Measurements from ENCODE around the gene RIOK1.

Gene RIOK1

DNA sequence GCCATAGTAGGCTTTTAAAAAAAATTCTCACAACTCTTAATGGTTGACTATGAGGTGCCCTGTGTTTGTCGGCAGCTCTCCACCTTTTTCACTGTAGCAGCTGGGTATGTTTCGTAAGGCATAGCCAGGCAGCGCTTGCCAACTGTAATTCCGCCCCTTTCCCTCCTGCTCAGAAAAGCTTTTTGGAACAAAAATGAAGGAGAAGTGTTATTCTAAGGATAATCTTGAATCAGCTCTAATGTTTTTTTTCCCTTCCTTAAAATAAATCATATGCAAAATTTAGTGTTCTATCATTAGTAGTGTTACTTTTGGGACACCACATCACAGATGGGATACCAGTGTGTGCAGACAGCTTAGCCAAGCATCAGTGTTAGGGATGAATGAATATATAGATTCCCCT, 21.2 kb downstream of the RIOK1 start:
- DNase-seq = no peak

DNA sequence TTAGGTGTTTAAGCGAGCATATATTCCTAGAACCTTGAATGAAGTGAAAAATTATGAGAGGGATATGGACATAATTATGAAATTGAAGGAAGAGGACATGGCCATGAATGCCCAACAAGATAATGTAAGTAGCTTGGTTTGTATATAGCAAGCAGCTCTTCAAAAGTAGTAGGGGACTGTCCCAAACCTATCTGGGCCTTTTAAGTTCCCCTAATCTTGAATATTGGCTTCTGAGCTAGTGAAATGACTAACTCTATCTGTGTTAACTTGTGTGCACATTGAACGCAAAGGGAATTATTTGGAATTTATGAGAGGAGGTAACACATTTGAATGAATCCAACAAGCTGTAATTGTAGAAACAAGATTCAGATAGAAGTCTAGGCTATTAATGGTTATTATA, 21.7 kb downstream of the RIOK1 start:
- DNase-seq = no peak

DNA sequence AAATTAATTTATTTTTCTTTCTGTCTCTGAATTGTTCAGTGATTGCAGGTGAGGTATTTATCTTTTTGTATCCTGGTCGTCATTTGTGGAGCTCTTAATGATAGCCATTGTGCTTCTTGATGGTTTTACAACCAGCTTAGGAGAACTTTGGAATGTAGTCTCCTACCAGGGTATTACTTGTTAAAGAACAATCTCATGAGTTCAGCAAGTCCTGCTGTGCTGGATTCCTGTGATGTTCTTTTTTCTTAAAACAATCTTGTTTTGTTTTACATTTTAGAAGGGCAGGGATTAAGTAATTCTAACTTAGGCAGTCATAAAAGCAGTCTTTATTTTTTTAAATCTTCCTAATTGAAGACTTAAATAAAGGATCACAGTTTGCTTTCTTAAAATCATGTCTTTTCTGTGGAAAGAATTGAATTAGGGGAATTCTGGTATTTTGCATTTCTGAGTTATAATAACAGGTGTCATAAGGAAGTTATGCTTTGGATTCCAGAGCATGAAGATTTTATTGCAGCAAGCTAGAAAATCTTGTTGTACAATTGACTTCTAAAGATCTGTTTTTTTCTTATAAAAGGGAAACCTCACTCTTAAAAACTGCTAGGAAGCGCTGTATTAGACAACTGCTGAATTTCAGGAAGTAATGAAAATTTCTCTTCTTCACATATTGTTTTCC, 23.7 kb downstream of the RIOK1 start:
- no peak for DNase-seq

DNA sequence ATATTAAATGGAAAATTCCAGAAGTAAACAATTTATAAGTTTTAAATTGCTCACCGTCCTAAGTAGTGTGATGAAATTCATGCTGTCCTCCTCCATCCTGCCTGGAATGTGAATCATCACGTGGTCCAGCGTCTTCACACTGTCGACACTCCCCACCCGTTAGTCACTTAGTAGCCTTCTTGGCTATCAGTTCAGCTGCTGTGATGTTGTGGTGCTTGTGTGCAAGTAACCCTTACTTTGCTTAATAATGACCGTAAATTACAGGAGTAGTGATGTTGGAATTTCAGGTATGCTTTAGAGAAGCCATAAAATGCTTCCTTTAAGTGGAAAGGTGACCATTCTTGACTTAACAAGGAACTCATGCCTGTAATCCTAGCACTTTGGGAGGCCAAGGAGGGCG, 25.2 kb downstream of the RIOK1 start:
- no peak for DNase-seq

GRCh38 chr6:7417684-7418083, 28.1 kb downstream of the RIOK1 start:
- no peak for DNase-seq

DNA sequence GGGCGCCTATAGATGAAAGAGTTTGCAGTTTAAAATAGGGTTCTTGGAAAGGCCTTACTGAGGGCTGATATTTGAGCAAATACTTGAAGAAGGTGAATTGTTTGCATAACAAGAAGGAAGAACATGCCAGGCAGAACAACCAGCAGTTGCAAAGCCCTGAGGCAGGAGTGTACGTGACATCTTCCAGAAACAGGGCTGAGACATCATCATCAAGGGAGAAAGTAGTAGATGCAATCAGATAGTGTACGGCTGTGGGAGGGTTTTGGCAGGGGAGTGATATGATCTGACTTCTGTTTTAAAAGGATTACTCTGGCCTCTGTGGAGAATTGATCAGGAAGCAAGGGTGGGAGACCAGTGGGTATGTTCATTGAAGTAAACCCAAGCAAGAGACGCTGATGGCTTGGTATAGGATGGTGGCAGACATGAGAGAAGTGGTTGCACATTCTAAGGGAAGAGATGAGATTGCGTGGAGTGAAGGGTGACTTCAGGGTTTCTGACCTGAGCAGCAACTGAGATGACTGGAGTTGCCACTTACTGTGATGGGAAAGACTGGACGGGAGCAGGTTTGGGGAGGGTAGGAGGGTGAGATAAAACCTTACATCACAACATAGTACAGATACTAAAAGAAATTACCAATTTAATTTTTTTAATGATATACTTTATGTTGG, 28.8 kb downstream of the RIOK1 start:
- no peak for DNase-seq

GRCh38 chr6:7419065-7419464, 29.5 kb downstream of the RIOK1 start:
- no peak for DNase-seq

- DNase-seq = no peak
These were observed 31.5 kb downstream of the RIOK1 start for GRCh38 chr6:7421066-7421465.

GRCh38 chr6:7424058-7424457, 34.5 kb downstream of the RIOK1 start:
- no peak for DNase-seq

DNA sequence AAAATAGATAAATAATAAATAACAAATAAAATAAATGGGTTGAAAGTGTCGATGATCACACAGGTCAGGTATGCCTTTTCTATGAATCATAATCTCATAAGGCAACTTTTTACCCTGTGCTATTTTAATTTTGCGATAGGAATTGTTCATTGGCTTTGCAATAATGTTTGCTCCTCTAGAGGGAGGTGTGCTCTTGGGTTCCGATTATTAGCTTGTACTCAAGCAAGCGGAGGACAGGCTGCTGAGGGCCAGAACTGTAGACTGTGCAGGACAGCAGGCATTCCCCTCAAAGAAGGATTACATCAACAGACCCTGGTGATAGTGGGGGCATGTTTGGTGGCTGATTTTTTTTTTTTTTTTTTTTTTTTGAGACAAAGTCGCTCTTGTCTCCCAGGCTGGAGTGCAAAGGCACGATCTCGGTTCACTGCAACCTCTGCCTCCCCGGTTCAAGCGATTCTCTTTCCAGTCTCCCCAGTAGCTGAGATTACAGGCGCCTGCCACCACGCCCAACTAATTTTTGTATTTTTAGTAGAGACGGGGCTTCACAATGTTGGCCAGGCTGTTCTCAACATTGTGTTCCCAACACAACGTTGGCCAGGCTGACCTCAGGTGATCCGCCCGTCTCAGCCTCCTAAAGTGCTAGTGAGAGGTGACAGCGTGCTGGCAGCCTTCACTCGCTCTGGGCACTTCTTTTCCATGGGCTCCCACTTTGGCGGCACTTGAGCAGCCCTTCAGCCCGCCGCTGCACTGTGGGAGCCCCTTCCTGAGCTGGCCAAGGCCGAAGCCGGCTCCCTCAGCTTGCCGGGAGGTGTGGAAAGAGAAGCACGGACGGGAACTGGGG, 35.6 kb downstream of the RIOK1 start:
- DNase-seq = no peak

- DNase-seq = no peak
These were observed 36.2 kb downstream of the RIOK1 start for GRCh38 chr6:7425808-7426190.

- DNase-seq = no peak
These were observed 37.0 kb downstream of the RIOK1 start for GRCh38 chr6:7426447-7427169.

DNA sequence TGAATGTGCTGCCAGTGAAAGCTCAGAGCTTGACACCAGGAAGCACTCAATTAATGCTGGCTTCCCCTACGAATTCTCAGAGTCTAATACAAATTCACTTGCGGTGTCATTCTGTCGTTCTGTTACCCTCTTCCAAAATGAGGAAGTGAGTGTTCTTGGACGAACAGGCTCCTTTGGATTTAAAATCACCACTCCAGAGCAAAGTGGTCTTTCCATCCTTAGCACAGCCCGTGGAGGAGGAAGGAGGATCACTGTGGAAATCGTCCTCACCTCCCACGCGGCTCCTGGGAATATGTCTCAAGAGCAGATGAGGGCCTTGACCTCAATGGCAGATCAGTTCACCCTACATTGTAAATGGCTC, 41.7 kb downstream of the RIOK1 start:
- no peak for DNase-seq

GRCh38 chr6:7431674-7432390, 42.2 kb downstream of the RIOK1 start:
- no peak for DNase-seq

DNA sequence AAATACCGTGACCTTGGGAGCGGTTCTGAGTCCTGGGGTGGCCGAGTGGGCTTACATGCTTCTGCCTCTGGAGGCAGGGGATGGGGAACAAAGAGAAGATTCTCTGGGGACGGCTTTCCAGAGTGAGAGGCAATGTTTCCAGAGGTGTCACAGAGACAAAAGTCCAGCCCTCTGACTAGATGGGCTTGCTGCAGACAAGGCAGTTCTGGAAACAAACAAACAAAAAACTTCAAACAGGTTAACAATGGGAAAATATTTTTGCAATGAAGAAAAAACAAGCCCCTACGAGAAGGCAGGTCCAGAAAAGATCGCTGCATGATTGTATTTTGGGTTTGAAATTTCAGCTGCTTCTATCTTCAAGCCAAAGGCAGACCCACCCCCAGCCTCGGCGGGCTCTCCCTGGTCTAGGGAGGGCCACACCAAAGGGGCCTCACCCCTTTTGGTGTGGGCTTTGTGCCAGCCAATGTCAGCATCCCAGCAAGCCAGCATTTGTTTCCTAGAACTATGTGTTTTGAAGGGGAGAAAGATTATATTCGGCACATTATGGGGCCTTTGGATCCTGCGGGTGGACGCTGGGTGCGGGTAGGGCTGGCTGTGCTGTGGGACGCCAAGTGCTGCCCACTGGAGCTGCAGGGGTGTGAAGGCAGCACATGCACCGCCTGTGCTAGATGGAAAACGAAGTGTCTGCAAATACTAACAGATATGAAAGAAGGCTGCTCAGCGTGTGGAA, 42.9 kb downstream of the RIOK1 start:
- no peak for DNase-seq

DNA sequence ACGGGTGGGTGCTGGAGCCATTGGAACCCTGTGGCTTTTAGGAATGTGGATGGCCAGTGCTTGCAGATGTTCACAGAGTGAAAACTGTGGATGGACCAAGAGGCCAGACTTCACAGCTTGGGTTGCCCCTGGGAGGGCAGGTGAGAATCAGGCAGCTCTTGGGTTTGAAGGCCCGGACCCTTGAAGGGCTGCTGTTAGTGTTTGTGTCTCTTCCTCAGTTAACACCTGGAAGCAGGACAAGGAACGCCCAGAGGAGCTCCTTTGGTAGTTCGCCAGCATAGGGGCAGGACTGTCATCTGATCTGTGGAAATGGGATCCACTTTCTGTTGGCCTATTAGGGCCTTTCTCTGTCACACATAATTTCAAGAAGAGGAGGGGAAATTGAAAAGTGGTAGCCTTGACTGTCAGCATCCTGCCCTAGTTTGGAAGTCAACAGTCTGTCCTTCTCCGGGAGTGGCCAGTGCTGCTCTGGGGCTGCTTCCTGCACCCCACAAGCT, 43.6 kb downstream of the RIOK1 start:
- DNase-seq = no peak

DNA sequence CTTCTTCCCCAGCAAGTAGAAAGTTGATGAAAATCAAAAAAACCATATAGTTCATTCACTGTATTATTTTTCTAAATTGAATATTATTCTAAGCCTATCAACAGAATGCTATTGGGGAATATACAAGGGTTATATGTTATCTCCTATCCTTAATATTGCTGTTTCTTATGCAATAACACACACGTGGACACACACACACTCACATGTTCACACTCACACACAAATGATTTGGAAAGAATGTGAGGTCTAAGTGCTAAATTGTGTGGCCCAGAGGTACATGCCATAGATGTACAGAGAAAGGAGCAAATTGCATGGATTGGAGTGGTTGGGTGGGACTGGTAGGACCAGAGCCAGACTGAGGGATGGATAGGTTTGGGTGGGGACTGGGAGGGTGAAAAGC, 45.1 kb downstream of the RIOK1 start:
- no peak for DNase-seq

DNA sequence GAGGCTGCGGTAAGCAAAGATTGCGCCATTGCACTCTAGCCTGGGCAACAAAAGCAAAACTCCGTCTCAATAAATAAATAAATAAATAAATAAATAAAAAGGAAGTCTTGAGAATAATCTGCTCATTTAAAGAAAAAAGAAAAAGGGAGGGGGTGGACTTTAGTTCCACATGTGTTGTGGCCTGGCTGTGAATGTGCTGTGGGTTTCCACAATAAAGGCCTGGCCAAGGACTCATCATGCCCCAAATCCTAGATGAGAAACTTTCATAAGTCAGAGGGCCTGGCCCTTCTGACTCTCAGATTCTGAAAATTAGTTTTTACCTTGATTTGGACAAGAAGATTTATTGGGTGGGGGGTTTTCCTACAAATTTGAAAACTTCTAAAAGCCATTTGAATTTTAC, 48.4 kb downstream of the RIOK1 start:
- DNase-seq = no peak

- no peak for DNase-seq
These were observed 49.6 kb downstream of the RIOK1 start for GRCh38 chr6:7439228-7439627.

GRCh38 chr6:7440476-7440875, 50.9 kb downstream of the RIOK1 start:
- no peak for DNase-seq

DNA sequence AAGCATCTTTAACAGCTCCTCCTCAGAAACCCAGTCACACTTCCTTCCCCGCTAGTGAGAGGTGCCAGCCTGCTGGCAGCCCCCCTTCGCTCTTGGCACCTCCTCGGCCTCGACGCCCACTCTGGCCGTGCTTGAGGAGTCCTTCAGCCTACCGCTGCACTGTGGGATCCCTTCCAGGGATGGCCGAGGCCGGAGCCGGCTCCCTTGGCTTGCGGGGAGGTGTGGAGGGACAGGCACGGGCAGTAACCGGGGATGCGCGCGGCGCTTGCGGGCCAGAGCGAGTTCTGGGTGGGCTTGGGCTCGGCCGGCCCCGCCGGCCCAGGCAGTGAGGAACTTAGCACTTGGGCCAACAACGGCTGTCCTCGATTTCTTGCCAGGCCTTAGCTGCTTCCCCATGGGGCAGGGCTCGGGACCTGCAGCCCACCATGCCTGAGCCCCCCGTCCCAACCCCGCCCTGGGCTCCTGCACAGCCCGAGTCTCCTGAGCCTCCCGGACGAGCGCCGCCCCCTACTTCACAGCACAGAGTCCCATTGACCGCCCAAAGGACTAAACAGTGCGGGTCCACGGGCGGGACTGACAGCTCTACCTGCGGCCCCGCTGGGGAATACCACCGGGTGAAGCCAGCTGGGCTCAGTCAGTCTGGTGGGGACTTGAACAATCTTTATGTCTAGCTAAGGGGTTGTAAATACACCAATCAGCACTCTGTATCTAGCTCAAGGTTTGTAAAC, 51.6 kb downstream of the RIOK1 start:
- DNase-seq = no peak
